Ovary (tissue), 3 donors: ENCODE measurements around the gene THRA.
A peak's percentile ranks its signal among the peaks of the same experiment; 100 is the strongest.

ENCODE experiments used
- CTCF ChIP-seq, 3 donors: fragments of 450-650 bp in 2 of 3; fragments of 200-600 bp in 1 of 3; IDR thresholded peaks; one replicate each; pipeline versions ENCODE4 v1.5.1 to v1.8.0; 2016 to 2022; ENCODE audit warnings: antibody characterized with exemption in 3 of 3, mild to moderate bottlenecking in 1 of 3
- EP300 ChIP-seq: sonication (generic); formaldehyde crosslinking; IDR thresholded peaks from one replicate; pipeline ENCODE4 v1.6.1; 2017; ENCODE audit warnings: antibody characterized with exemption
- POLR2A ChIP-seq: fragments of 450-650 bp; IDR thresholded peaks from one replicate; pipeline ENCODE4 v1.6.1; 2017; ENCODE audit warnings: antibody characterized with exemption, mild to moderate bottlenecking, moderate library complexity
- donor health status: DM: no; HTN: no; CAD: no.

GRCh38 chr17:40108970-40109824, 46.4 kb downstream of the THRA start:
- TF ChIP-seq POLR2A (no peak), CTCF (IDR thresholded peaks at IDR 0.05) (peak in 1 of 3 donors; percentile 10), EP300 (no peak)
